GM23338 (cell line): ENCODE data around the gene TCF7. TPM values are rescaled to one million over a fixed set of nuclear protein-coding genes. Genes with fewer than 3 reads are reported as not detected.

Source experiments
- ATAC-seq: fragments of 200-7000 bp; cut with Tn5 transposase; 3 replicates; pipeline ENCODE4 v1.9.1; 2020
- DNase-seq: peaks from one replicate; pipeline ENCODE4 v3.0.0-alpha.2; 2015; ENCODE audit warnings: low spot score
- H2AFZ ChIP-seq: fragments of 200-600 bp; sonication (generic); 2 replicates; pipeline ENCODE4 v1.8.0; 2016; ENCODE audit warnings: antibody characterized with exemption, mild to moderate bottlenecking, moderate library complexity
- H3F3A ChIP-seq: fragments of 200-600 bp; sonication (generic); replicated peaks from 2 replicates; pipeline ENCODE4 v1.8.0; 2017; ENCODE audit warnings: antibody characterized with exemption, mixed run types, low read depth
- H3K27ac ChIP-seq: fragments of 200-600 bp; sonication (generic); 2 replicates; pipeline ENCODE4 v1.6.1; 2016; ENCODE audit warnings: low read depth
- H3K27me3 ChIP-seq: fragments of 200-600 bp; sonication (generic); 2 replicates; pipeline ENCODE4 v1.8.0; 2016; ENCODE audit warnings: mild to moderate bottlenecking, mixed run types, moderate library complexity; ENCODE audit not compliant: insufficient read depth
- H3K36me3 ChIP-seq: fragments of 200-600 bp; sonication (generic); 2 replicates; pipeline ENCODE4 v1.8.0; 2016; ENCODE audit warnings: mild to moderate bottlenecking; ENCODE audit not compliant: insufficient read depth
- H3K4me1 ChIP-seq: fragments of 200-600 bp; sonication (generic); 2 replicates; pipeline ENCODE4 v1.8.0; 2016; ENCODE audit warnings: mild to moderate bottlenecking, moderate library complexity; ENCODE audit not compliant: insufficient read depth
- H3K4me2 ChIP-seq: fragments of 200-600 bp; sonication (generic); 2 replicates; pipeline ENCODE4 v1.7.1; 2017; ENCODE audit warnings: mixed run types
- H3K4me3 ChIP-seq: fragments of 200-600 bp; sonication (generic); 2 replicates; pipeline ENCODE4 v1.6.1; 2016; ENCODE audit warnings: mixed run types
- H3K79me2 ChIP-seq: fragments of 200-600 bp; sonication (generic); replicated peaks from 2 replicates; pipeline ENCODE4 v1.8.0; 2017; ENCODE audit warnings: mild to moderate bottlenecking; ENCODE audit not compliant: insufficient read depth
- H3K9me2 ChIP-seq: fragments of 200-600 bp; sonication (generic); 2 replicates; pipeline ENCODE4 v1.8.0; 2017; ENCODE audit not compliant: insufficient read depth
- H4K20me1 ChIP-seq: fragments of 200-600 bp; sonication (generic); replicated peaks from 2 replicates; pipeline ENCODE4 v1.8.0; 2017; ENCODE audit warnings: mild to moderate bottlenecking; ENCODE audit not compliant: insufficient read depth
- H3K27ac Mint-ChIP-seq: 2 replicates; pipeline ENCODE4 v1.8.0; 2020; ENCODE audit warnings: inconsistent platforms, mild to moderate bottlenecking, moderate library complexity, mixed read lengths
- H3K27me3 Mint-ChIP-seq: 3 replicates; pipeline ENCODE4 v1.8.0; 2022; ENCODE audit warnings: low read depth, mild to moderate bottlenecking, moderate library complexity, mixed read lengths, inconsistent platforms; ENCODE audit not compliant: insufficient read depth, poor library complexity
- H3K36me3 Mint-ChIP-seq: 3 replicates; pipeline ENCODE4 v1.8.0; 2021; ENCODE audit warnings: low read depth, mild to moderate bottlenecking, inconsistent platforms, moderate library complexity, mixed read lengths
- H3K4me1 Mint-ChIP-seq: 3 replicates; pipeline ENCODE4 v1.8.0; 2020; ENCODE audit warnings: mild to moderate bottlenecking, inconsistent platforms, mixed read lengths
- H3K4me3 Mint-ChIP-seq: 3 replicates; pipeline ENCODE4 v1.8.0; 2021; ENCODE audit warnings: moderate library complexity, mild to moderate bottlenecking, inconsistent platforms, mixed read lengths
- H3K9me3 Mint-ChIP-seq: 3 replicates; pipeline ENCODE4 v1.8.0; 2020; ENCODE audit warnings: moderate library complexity, mild to moderate bottlenecking, inconsistent platforms, mixed read lengths
- CREB1 ChIP-seq: fragments of 250-450 bp; sonication (Bioruptor Pico); IDR thresholded peaks from 2 replicates; pipeline ENCODE4 v1.5.0; 2020; ENCODE audit warnings: low read depth, mild to moderate bottlenecking, moderate library complexity
- EZH2 ChIP-seq: fragments of 200-600 bp; sonication (generic); IDR thresholded peaks from one replicate; pipeline ENCODE4 v1.8.0; 2017; ENCODE audit warnings: antibody characterized with exemption, mild to moderate bottlenecking, low read depth; ENCODE audit not compliant: unreplicated experiment
- EZH2phosphoT487 ChIP-seq: fragments of 200-600 bp; sonication (generic); IDR thresholded peaks from one replicate; pipeline ENCODE4 v1.8.1; 2018; ENCODE audit warnings: antibody characterized with exemption; ENCODE audit not compliant: unreplicated experiment
- JUNB ChIP-seq: IDR thresholded peaks from one replicate; pipeline ENCODE4 v1.6.1; 2016; ENCODE audit warnings: antibody characterized with exemption; ENCODE audit not compliant: unreplicated experiment
- NANOG ChIP-seq: IDR thresholded peaks from 2 replicates; pipeline ENCODE4 v1.6.1; 2016; ENCODE audit warnings: antibody characterized with exemption, borderline replicate concordance
- POLR2AphosphoS5 ChIP-seq: IDR thresholded peaks from 2 replicates; pipeline ENCODE4 v1.6.1; 2016; ENCODE audit warnings: antibody characterized with exemption, low read depth
- REST ChIP-seq: IDR thresholded peaks from one replicate; pipeline ENCODE4 v1.6.1; 2018; ENCODE audit warnings: antibody characterized with exemption; ENCODE audit not compliant: unreplicated experiment
- STAT1 ChIP-seq: IDR thresholded peaks from one replicate; pipeline ENCODE4 v1.6.1; 2016; ENCODE audit warnings: antibody characterized with exemption; ENCODE audit not compliant: unreplicated experiment
- ZNF114 ChIP-seq: fragments of 250-450 bp; sonication (Bioruptor Pico); IDR thresholded peaks from 2 replicates; pipeline ENCODE4 v1.5.0; 2020; ENCODE audit warnings: mild to moderate bottlenecking, moderate library complexity
- ZNF331 ChIP-seq: fragments of 250-450 bp; sonication (Bioruptor Pico); IDR thresholded peaks from 2 replicates; pipeline ENCODE4 v1.5.0; 2020; ENCODE audit warnings: low read depth, mild to moderate bottlenecking, moderate library complexity
- polyA plus RNA-seq: library from polyadenylated mRNA; unstranded; fragments of >200 nt; fragmentation: Nextera tagmentation; extraction: Ambion mirVana; gene quantifications from 2 replicates; pipeline ENCODE4 v1.2.1, GENCODE V29; 2016
- total RNA-seq: library from RNA; depleted of rRNA; stranded (reverse); fragments of >200 nt; shearing (Covaris generic); gene quantifications from 2 replicates; pipeline ENCODE4 v1.2.3, GENCODE V29; 2014
- TF ChIP-seq, protein P1 (sequence below), 2 experiments: fragments of 200-600 bp in 1 of 2; sonication (generic) in 1 of 2; conservative IDR thresholded peaks; 2 replicates each; pipeline versions ENCODE4 v1.5.1 to v1.6.1; 2016 to 2017; ENCODE audit warnings: antibody characterized with exemption in 2 of 2, low read depth in 2 of 2, mild to moderate bottlenecking in 2 of 2, moderate library complexity in 1 of 2
- TF ChIP-seq, protein P2 (sequence below): IDR thresholded peaks from 2 replicates; pipeline ENCODE4 v1.6.1; 2016; ENCODE audit warnings: antibody characterized with exemption
- TF ChIP-seq, protein P3 (sequence below): fragments of 250-450 bp; sonication (Bioruptor Pico); IDR thresholded peaks from 2 replicates; pipeline ENCODE4 v1.5.0; 2020; ENCODE audit warnings: mild to moderate bottlenecking, moderate library complexity

The TCF7 gene
- total and polyA plus RNA-seq, 2 experiments from 2014 or later: 5.6 to 8.1 TPM

DNA sequence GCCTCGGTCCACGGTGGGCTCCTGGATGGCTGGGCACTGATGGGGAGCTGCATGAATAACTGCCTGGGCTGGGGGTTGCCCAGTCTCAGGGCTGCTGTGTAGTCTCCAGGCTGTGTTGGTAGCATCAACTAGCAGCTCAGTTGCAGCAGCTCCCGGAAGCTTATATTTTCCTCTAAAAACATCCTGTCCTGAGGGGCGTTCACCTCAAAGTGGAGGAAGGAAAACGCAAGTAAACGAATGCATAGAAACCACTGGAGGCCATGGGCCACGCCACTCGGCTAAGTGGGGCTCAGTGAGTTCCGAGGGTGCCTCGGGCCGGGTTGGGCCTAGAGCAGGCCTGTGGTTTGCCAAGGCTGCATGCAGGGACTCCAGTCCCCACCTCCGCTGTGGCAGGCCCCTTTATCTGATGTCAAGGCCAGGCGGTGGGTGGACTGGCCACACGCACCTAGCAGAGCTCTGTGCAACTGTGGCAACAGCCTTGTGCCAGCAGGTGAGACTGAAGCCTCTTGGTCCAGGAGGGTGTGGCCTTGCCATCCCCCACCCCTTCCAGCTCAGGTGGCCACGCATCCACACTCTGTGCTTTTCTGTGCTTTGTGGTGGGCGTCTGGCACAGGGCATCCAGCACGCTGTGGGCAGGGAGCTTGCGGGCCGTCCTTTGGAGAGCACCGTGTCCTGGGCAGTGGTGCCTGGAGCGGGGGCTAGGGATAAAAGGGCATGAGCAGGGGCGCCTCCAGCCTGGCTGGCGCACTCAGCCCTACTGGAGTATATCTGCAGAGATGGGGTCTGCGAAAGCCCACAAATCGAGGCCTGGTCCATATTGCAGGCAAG is 15.1 kb downstream of the TCF7 start:
- H3K4me3 ChIP-seq: no peak overlapping the region
- H2AFZ ChIP-seq: no peak overlapping the region
- no peaks in the 10 kb centered on the region for H3K27me3 ChIP-seq
- no peaks in the 10 kb centered on the region for H3K79me2 ChIP-seq
- no peak overlapping the region for H3K4me2 ChIP-seq
- peaks cover 10% of the 10 kb centered on the region for H3K27me3 Mint-ChIP-seq
- peaks cover 7% of the 10 kb centered on the region; the same call in 1 of the 2 replicates for H3K4me1 ChIP-seq
- H3K36me3 Mint-ChIP-seq: no peaks in the 10 kb centered on the region; the same call in 2 of the 3 replicates
- H3K27ac ChIP-seq: no peak overlapping the region
- ATAC-seq: no peak
- no peaks in the 10 kb centered on the region for H3K9me3 Mint-ChIP-seq
- H3K27ac Mint-ChIP-seq: no peak overlapping the region
- H3K4me3 Mint-ChIP-seq: no peak overlapping the region
- H3K9me2 ChIP-seq: no peaks in the 10 kb centered on the region
- no peaks in the 10 kb centered on the region for H3F3A ChIP-seq
- no peak for DNase-seq
- H3K4me1 Mint-ChIP-seq: peaks cover 11% of the 10 kb centered on the region; the same call in 2 of the 3 replicates
- H4K20me1 ChIP-seq: peaks cover 14% of the 10 kb centered on the region
- TF ChIP-seq, protein P1, sequence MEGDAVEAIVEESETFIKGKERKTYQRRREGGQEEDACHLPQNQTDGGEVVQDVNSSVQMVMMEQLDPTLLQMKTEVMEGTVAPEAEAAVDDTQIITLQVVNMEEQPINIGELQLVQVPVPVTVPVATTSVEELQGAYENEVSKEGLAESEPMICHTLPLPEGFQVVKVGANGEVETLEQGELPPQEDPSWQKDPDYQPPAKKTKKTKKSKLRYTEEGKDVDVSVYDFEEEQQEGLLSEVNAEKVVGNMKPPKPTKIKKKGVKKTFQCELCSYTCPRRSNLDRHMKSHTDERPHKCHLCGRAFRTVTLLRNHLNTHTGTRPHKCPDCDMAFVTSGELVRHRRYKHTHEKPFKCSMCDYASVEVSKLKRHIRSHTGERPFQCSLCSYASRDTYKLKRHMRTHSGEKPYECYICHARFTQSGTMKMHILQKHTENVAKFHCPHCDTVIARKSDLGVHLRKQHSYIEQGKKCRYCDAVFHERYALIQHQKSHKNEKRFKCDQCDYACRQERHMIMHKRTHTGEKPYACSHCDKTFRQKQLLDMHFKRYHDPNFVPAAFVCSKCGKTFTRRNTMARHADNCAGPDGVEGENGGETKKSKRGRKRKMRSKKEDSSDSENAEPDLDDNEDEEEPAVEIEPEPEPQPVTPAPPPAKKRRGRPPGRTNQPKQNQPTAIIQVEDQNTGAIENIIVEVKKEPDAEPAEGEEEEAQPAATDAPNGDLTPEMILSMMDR (conservative IDR thresholded peaks at IDR 0.05; ENCODE audit: low read depth in 2 of 2): no peak
- TF ChIP-seq EZH2phosphoT487: no peak
- TF ChIP-seq, protein P2, sequence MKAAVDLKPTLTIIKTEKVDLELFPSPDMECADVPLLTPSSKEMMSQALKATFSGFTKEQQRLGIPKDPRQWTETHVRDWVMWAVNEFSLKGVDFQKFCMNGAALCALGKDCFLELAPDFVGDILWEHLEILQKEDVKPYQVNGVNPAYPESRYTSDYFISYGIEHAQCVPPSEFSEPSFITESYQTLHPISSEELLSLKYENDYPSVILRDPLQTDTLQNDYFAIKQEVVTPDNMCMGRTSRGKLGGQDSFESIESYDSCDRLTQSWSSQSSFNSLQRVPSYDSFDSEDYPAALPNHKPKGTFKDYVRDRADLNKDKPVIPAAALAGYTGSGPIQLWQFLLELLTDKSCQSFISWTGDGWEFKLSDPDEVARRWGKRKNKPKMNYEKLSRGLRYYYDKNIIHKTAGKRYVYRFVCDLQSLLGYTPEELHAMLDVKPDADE: no peak
- TF ChIP-seq EZH2: no peak
- no peak for TF ChIP-seq NANOG
- TF ChIP-seq JUNB: no peak
- no peak for TF ChIP-seq ZNF331 (CRISPR knock-in tag)
- no peak for TF ChIP-seq STAT1
- TF ChIP-seq, protein P3, sequence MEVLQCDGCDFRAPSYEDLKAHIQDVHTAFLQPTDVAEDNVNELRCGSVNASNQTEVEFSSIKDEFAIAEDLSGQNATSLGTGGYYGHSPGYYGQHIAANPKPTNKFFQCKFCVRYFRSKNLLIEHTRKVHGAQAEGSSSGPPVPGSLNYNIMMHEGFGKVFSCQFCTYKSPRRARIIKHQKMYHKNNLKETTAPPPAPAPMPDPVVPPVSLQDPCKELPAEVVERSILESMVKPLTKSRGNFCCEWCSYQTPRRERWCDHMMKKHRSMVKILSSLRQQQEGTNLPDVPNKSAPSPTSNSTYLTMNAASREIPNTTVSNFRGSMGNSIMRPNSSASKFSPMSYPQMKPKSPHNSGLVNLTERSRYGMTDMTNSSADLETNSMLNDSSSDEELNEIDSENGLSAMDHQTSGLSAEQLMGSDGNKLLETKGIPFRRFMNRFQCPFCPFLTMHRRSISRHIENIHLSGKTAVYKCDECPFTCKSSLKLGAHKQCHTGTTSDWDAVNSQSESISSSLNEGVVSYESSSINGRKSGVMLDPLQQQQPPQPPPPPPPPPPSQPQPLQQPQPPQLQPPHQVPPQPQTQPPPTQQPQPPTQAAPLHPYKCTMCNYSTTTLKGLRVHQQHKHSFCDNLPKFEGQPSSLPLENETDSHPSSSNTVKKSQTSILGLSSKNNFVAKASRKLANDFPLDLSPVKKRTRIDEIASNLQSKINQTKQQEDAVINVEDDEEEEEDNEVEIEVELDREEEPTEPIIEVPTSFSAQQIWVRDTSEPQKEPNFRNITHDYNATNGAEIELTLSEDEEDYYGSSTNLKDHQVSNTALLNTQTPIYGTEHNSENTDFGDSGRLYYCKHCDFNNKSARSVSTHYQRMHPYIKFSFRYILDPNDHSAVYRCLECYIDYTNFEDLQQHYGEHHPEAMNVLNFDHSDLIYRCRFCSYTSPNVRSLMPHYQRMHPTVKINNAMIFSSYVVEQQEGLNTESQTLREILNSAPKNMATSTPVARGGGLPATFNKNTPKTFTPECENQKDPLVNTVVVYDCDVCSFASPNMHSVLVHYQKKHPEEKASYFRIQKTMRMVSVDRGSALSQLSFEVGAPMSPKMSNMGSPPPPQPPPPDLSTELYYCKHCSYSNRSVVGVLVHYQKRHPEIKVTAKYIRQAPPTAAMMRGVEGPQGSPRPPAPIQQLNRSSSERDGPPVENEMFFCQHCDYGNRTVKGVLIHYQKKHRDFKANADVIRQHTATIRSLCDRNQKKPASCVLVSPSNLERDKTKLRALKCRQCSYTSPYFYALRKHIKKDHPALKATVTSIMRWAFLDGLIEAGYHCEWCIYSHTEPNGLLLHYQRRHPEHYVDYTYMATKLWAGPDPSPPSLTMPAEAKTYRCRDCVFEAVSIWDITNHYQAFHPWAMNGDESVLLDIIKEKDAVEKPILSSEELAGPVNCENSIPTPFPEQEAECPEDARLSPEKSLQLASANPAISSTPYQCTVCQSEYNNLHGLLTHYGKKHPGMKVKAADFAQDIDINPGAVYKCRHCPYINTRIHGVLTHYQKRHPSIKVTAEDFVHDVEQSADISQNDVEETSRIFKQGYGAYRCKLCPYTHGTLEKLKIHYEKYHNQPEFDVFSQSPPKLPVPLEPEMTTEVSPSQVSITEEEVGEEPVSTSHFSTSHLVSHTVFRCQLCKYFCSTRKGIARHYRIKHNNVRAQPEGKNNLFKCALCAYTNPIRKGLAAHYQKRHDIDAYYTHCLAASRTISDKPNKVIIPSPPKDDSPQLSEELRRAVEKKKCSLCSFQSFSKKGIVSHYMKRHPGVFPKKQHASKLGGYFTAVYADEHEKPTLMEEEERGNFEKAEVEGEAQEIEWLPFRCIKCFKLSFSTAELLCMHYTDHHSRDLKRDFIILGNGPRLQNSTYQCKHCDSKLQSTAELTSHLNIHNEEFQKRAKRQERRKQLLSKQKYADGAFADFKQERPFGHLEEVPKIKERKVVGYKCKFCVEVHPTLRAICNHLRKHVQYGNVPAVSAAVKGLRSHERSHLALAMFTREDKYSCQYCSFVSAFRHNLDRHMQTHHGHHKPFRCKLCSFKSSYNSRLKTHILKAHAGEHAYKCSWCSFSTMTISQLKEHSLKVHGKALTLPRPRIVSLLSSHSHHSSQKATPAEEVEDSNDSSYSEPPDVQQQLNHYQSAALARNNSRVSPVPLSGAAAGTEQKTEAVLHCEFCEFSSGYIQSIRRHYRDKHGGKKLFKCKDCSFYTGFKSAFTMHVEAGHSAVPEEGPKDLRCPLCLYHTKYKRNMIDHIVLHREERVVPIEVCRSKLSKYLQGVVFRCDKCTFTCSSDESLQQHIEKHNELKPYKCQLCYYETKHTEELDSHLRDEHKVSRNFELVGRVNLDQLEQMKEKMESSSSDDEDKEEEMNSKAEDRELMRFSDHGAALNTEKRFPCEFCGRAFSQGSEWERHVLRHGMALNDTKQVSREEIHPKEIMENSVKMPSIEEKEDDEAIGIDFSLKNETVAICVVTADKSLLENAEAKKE (CRISPR knock-in tag): no peak
- no peak for TF ChIP-seq REST
- no peak for TF ChIP-seq CREB1 (CRISPR knock-in tag)
- no peak for TF ChIP-seq ZNF114 (CRISPR knock-in tag)
- TF ChIP-seq POLR2AphosphoS5: no peak
- H3K36me3 ChIP-seq: no peaks in the 10 kb centered on the region
